Gastrocnemius medialis (tissue), 4 donors: ENCODE results near the gene CD19. TPM values are rescaled to one million over a fixed set of nuclear protein-coding genes. Genes with fewer than 3 reads are reported as not detected.
A peak's percentile ranks its signal among the peaks of the same experiment; 100 is the strongest.
"Not testable (repeated sequence)": the region's sequence is repeated elsewhere in the genome, so short reads cannot be mapped to it uniquely, and the experiment has no call there.

ENCODE experiments used
- ATAC-seq, 2 donors: fragments of 150-250 bp; one replicate each; pipeline ENCODE4 v1.9.1; 2016
- DNase-seq, 2 donors: peaks; one replicate each; pipeline ENCODE4 v3.0.0-alpha.2; 2019
- H3K27ac ChIP-seq, 4 donors: fragments of 200-600 bp; sonication (generic); 1 replicate in 1 of 4; 2 replicates in 3 of 4; pipeline ENCODE4 v1.5.1; 2016 to 2018; ENCODE audit warnings: mild to moderate bottlenecking in 2 of 4, moderate library complexity in 1 of 4
- H3K27me3 ChIP-seq, 3 donors: fragments of 200-600 bp; sonication (generic) in 2 of 3; 1 replicate in 1 of 3; 2 replicates in 2 of 3; pipeline versions ENCODE4 v1.5.1 to v1.6.0; 2016 to 2019; ENCODE audit warnings: mild to moderate bottlenecking in 1 of 3, moderate library complexity in 1 of 3
- H3K36me3 ChIP-seq, 2 donors: fragments of 200-600 bp; sonication (generic) in 1 of 2; one replicate each; pipeline ENCODE4 v1.5.1; 2017 to 2018
- H3K4me1 ChIP-seq, 2 donors: fragments of 200-600 bp; sonication (generic) in 1 of 2; one replicate each; pipeline ENCODE4 v1.5.1; 2016 to 2017; ENCODE audit warnings: mild to moderate bottlenecking in 2 of 2
- H3K4me3 ChIP-seq, 4 donors: fragments of 200-600 bp; sonication (generic) in 3 of 4; 1 replicate in 1 of 4; 2 replicates in 3 of 4; pipeline ENCODE4 v1.5.1; 2016 to 2019; ENCODE audit warnings: mild to moderate bottlenecking in 2 of 4
- H3K9me3 ChIP-seq, 3 donors: fragments of 200-600 bp; sonication (generic) in 2 of 3; 1 replicate in 1 of 3; 2 replicates in 2 of 3; pipeline ENCODE4 v1.5.1; 2016 to 2019
- CTCF ChIP-seq, 5 experiments: fragments of 450-650 bp in 3 of 5; fragments of 200-600 bp in 2 of 5; sonication (generic) in 2 of 5; IDR thresholded peaks in 4 of 5; conservative IDR thresholded peaks in 1 of 5; 1 replicate in 4 of 5; 2 replicates in 1 of 5; pipeline ENCODE4 v1.5.1; 2016 to 2019; ENCODE audit warnings: antibody characterized with exemption in 5 of 5, mild to moderate bottlenecking in 3 of 5, moderate library complexity in 3 of 5
- POLR2A ChIP-seq, 2 donors: fragments of 450-650 bp; IDR thresholded peaks; one replicate each; pipeline ENCODE4 v1.6.1; 2017; ENCODE audit warnings: antibody characterized with exemption in 2 of 2, mild to moderate bottlenecking in 2 of 2, moderate library complexity in 2 of 2
- in situ Hi-C, 4 donors: fragments of 200-750 bp; cut with MboI; loops; one replicate each; pipeline versions ENCODE4 v1.15.0 to v1.8.0; 2017; ENCODE audit warnings: low sequenced_read_pairs in 4 of 4
- intact Hi-C: fragments of 100-400 bp; cut with DNase I; formaldehyde crosslinking; loops from one replicate; pipeline ENCODE4 v1.15.1; 2023; ENCODE audit warnings: low total_unique reads
- total RNA-seq, 4 donors: library from RNA; depleted of rRNA; stranded (reverse); fragments of >200 nt; gene quantifications; one replicate each; pipeline versions ENCODE4 v1.1.0 to v1.2.3, GENCODE V29; 2016

CD19 gene
- total RNA-seq, 4 donors from 2014 or later, result not detected

GRCh38 chr16:28935924-28936783 is 4.4 kb downstream of the CD19 start:
- DNase-seq, result peak; percentile 56 to 77
- no peaks in the 10 kb centered on the region for H3K36me3 ChIP-seq
- TF ChIP-seq POLR2A (IDR thresholded peaks at IDR 0.05), result no peak
- no peak for TF ChIP-seq CTCF (IDR thresholded peaks at IDR 0.05 in 4 of 5, conservative IDR thresholded peaks at IDR 0.05 in 1 of 5)
- no peaks in the 10 kb centered on the region for H3K4me1 ChIP-seq
- in situ Hi-C loops, result no loop called here
- intact Hi-C loops, result no loop called here
- peak overlapping the region in 3 of 4 donors; percentile 27 to 35 (median 34) for H3K4me3 ChIP-seq
- H3K27me3 ChIP-seq, result no peaks in the 10 kb centered on the region
- H3K9me3 ChIP-seq, result no peaks in the 10 kb centered on the region
- no peak overlapping the region for H3K27ac ChIP-seq
- ATAC-seq, result peak; percentile 92 to 94

GRCh38 chr16:28936784-28937155 is 5.0 kb downstream of the CD19 start:
- Histone ChIP-seq H3K9me3 (no peaks in the 10 kb centered on the region), H3K4me1 (no peaks in the 10 kb centered on the region), H3K4me3 (peak overlapping the region in 1 of 4 donors; percentile 27), H3K36me3 (no peaks in the 10 kb centered on the region), H3K27me3 (no peaks in the 10 kb centered on the region), H3K27ac (no peak overlapping the region)
- DNase-seq (no peak), ATAC-seq (no peak)
- no peak for TF ChIP-seq CTCF (IDR thresholded peaks at IDR 0.05 in 4 of 5, conservative IDR thresholded peaks at IDR 0.05 in 1 of 5)
- TF ChIP-seq POLR2A (IDR thresholded peaks at IDR 0.05), result no peak
- in situ Hi-C loops (no loop called here), intact Hi-C loops (no loop called here)

- in situ Hi-C loops, result no loop called here
Observed at GRCh38 chr16:28937222-28937876, 5.6 kb downstream of the CD19 start.

GRCh38 chr16:28938721-28939120 is 7.0 kb downstream of the CD19 start:
- no peak for ATAC-seq
- Histone ChIP-seq H3K9me3 (no peaks in the 10 kb centered on the region), H3K27ac (no peak overlapping the region), H3K4me3 (no peak overlapping the region), H3K4me1 (no peaks in the 10 kb centered on the region), H3K36me3 (no peaks in the 10 kb centered on the region), H3K27me3 (no peaks in the 10 kb centered on the region)
- intact Hi-C loops (no loop called here), in situ Hi-C loops (no loop called here)
- DNase-seq, result no peak
- TF ChIP-seq CTCF (IDR thresholded peaks at IDR 0.05 in 4 of 5, conservative IDR thresholded peaks at IDR 0.05 in 1 of 5), result no peak
- no peak for TF ChIP-seq POLR2A (IDR thresholded peaks at IDR 0.05)

More at GRCh38 chr16:28937222-28937876, 5.6 kb downstream of the CD19 start:
- Histone ChIP-seq H3K4me1 (no peaks in the 10 kb centered on the region), H3K4me3 (no peak overlapping the region), H3K27ac (no peak overlapping the region), H3K9me3 (no peaks in the 10 kb centered on the region), H3K36me3 (no peaks in the 10 kb centered on the region), H3K27me3 (no peaks in the 10 kb centered on the region)
- ATAC-seq (no peak), DNase-seq (no peak)
- intact Hi-C loops, result no loop called here
- TF ChIP-seq CTCF (IDR thresholded peaks at IDR 0.05 in 4 of 5, conservative IDR thresholded peaks at IDR 0.05 in 1 of 5) (no peak), POLR2A (IDR thresholded peaks at IDR 0.05) (no peak)

- H3K27me3 ChIP-seq, ATAC-seq, intact Hi-C loops, H3K27ac ChIP-seq, H3K36me3 ChIP-seq, H3K4me3 ChIP-seq, H3K4me1 ChIP-seq, DNase-seq, H3K9me3 ChIP-seq: not testable (repeated sequence)
- in situ Hi-C loops, result loop anchor here (10.0 kb wide), 3 partner anchors 65 to 115 kb away; partner anchors contain the start of genes SH2B1 (in 2 of the 4), ATP2A1 (in 1 of the 4) and ATXN2L (in 1 of the 4)
Observed at GRCh38 chr16:28939825-28940224, 8.1 kb downstream of the CD19 start.
